Osteoblast (primary cell): ENCODE data around the gene ATXN3L. TPM values are rescaled to one million over a fixed set of nuclear protein-coding genes. Genes with fewer than 3 reads are reported as not detected.

Experiments
- DNase-seq: peaks from one replicate; pipeline ENCODE4 v3.0.0; 2011; ENCODE audit warnings: low spot score, mixed read lengths; ENCODE audit not compliant: insufficient read length; ENCODE audit errors: missing footprints
- H2AFZ ChIP-seq: 2 replicates; pipeline ENCODE4 v1.6.0; 2011; ENCODE audit warnings: mild to moderate bottlenecking, low read length
- H3K27ac ChIP-seq: 2 replicates; pipeline ENCODE4 v1.5.1; 2011; ENCODE audit warnings: mild to moderate bottlenecking, low read depth, low read length, moderate library complexity
- H3K27me3 ChIP-seq: 2 replicates; pipeline ENCODE4 v1.6.0; 2012; ENCODE audit warnings: mild to moderate bottlenecking, control low read depth, inconsistent platforms, low read length, moderate library complexity; ENCODE audit not compliant: insufficient read depth
- H3K36me3 ChIP-seq: 2 replicates; pipeline ENCODE4 v1.5.1; 2011; ENCODE audit warnings: mild to moderate bottlenecking, low read length, control low read depth, moderate library complexity; ENCODE audit not compliant: insufficient read depth
- H3K4me1 ChIP-seq: 2 replicates; pipeline ENCODE4 v1.5.1; 2011; ENCODE audit warnings: mild to moderate bottlenecking, low read length, control low read depth, moderate library complexity; ENCODE audit not compliant: insufficient read depth
- H3K4me2 ChIP-seq: 2 replicates; pipeline ENCODE4 v1.6.0; 2011; ENCODE audit warnings: mild to moderate bottlenecking, low read length; ENCODE audit not compliant: insufficient read depth
- H3K4me3 ChIP-seq: fragments of 200-600 bp; sonication (generic); 3 replicates; pipeline ENCODE4 v1.5.1; 2012; ENCODE audit warnings: mild to moderate bottlenecking, low read length, inconsistent platforms; ENCODE audit not compliant: insufficient read depth
- H3K79me2 ChIP-seq: 2 replicates; pipeline ENCODE4 v1.6.0; 2012; ENCODE audit warnings: mild to moderate bottlenecking, low read length, control low read depth, inconsistent platforms; ENCODE audit not compliant: insufficient read depth
- H3K9me3 ChIP-seq: 2 replicates; pipeline ENCODE4 v1.5.1; 2011; ENCODE audit warnings: low read depth, low read length, control low read depth
- H4K20me1 ChIP-seq: 2 replicates; pipeline ENCODE4 v1.6.0; 2012; ENCODE audit warnings: mild to moderate bottlenecking, low read length, control low read depth; ENCODE audit not compliant: insufficient read depth
- CTCF ChIP-seq: IDR thresholded peaks from 2 replicates; pipeline ENCODE4 v1.5.1; 2011; ENCODE audit warnings: mild to moderate bottlenecking, low read depth, low read length, moderate library complexity; ENCODE audit errors: extremely low read depth
- total RNA-seq: library from RNA; depleted of rRNA; stranded (reverse); fragments of >200 nt; gene quantifications from 2 replicates; pipeline ENCODE4 v1.2.3, GENCODE V29; 2012

ATXN3L gene
- total RNA-seq, 1 donor: not detected

- H3K4me3 ChIP-seq: no peak overlapping the region
- no peak overlapping the region for H2AFZ ChIP-seq
- no peak overlapping the region for H3K27ac ChIP-seq
- no peaks in the 10 kb centered on the region for H3K4me1 ChIP-seq
- H4K20me1 ChIP-seq: no peaks in the 10 kb centered on the region
- H3K27me3 ChIP-seq: no peaks in the 10 kb centered on the region
- no peak for DNase-seq
- no peak for TF ChIP-seq CTCF
- no peaks in the 10 kb centered on the region for H3K79me2 ChIP-seq
- no peak overlapping the region for H3K4me2 ChIP-seq
- H3K9me3 ChIP-seq: no peaks in the 10 kb centered on the region
- no peaks in the 10 kb centered on the region for H3K36me3 ChIP-seq
Measured at GRCh38 chrX:13330446-13330845, 10.6 kb upstream of the ATXN3L start.

- Histone ChIP-seq H3K4me1 (no peaks in the 10 kb centered on the region), H3K27ac (no peak overlapping the region), H3K9me3 (no peaks in the 10 kb centered on the region)
Measured at GRCh38 chrX:13327666-13328065, 7.8 kb upstream of the ATXN3L start.

GRCh38 chrX:13323241-13323640 lies 3.4 kb upstream of the ATXN3L start:
- Histone ChIP-seq H3K4me1 (no peaks in the 10 kb centered on the region), H3K27me3 (no peaks in the 10 kb centered on the region), H3K79me2 (no peaks in the 10 kb centered on the region), H3K9me3 (no peaks in the 10 kb centered on the region), H3K4me2 (no peak overlapping the region), H2AFZ (no peak overlapping the region), H4K20me1 (no peaks in the 10 kb centered on the region), H3K27ac (no peak overlapping the region), H3K36me3 (no peaks in the 10 kb centered on the region), H3K4me3 (no peak overlapping the region)
- no peak for TF ChIP-seq CTCF
- no peak for DNase-seq

More at GRCh38 chrX:13327666-13328065, 7.8 kb upstream of the ATXN3L start:
- TF ChIP-seq CTCF: no peak
- no peak overlapping the region for H3K4me3 ChIP-seq
- H3K79me2 ChIP-seq: no peaks in the 10 kb centered on the region
- H3K27me3 ChIP-seq: no peaks in the 10 kb centered on the region
- H4K20me1 ChIP-seq: no peaks in the 10 kb centered on the region
- H3K4me2 ChIP-seq: no peak overlapping the region
- DNase-seq: no peak
- no peak overlapping the region for H2AFZ ChIP-seq
- no peaks in the 10 kb centered on the region for H3K36me3 ChIP-seq

- H3K4me2 ChIP-seq: no peak overlapping the region
- TF ChIP-seq CTCF: no peak
- H2AFZ ChIP-seq: no peak overlapping the region
- no peak overlapping the region for H3K27ac ChIP-seq
- no peaks in the 10 kb centered on the region for H3K9me3 ChIP-seq
- H3K27me3 ChIP-seq: no peaks in the 10 kb centered on the region
- H3K36me3 ChIP-seq: no peaks in the 10 kb centered on the region
- DNase-seq: no peak
- H4K20me1 ChIP-seq: no peaks in the 10 kb centered on the region
- no peaks in the 10 kb centered on the region for H3K79me2 ChIP-seq
- H3K4me1 ChIP-seq: no peaks in the 10 kb centered on the region
- no peak overlapping the region for H3K4me3 ChIP-seq
Measured at GRCh38 chrX:13317366-13317765, 2.5 kb downstream of the ATXN3L start.
